Epithelial cell of esophagus (primary cell): ENCODE data around the gene TRIM40.

Source experiments
- DNase-seq: peaks from one replicate; pipeline ENCODE4 v3.0.0; 2010; ENCODE audit warnings: low read depth
- H3K4me3 ChIP-seq: 2 replicates; pipeline ENCODE4 v1.5.1; 2011; ENCODE audit warnings: mild to moderate bottlenecking, low read length, control low read depth
- CTCF ChIP-seq: IDR thresholded peaks from 2 replicates; pipeline ENCODE4 v1.5.1; 2011; ENCODE audit warnings: low read depth, mild to moderate bottlenecking, low read length, control low read depth, inconsistent platforms; ENCODE audit not compliant: insufficient read depth; ENCODE audit errors: missing control alignments

Gene TRIM40

GRCh38 chr6:30143780-30144179 lies 7.8 kb downstream of the TRIM40 start:
- no peak for DNase-seq
- H3K4me3 ChIP-seq = no peak overlapping the region
- no peak for TF ChIP-seq CTCF

- TF ChIP-seq CTCF = no peak
- no peak overlapping the region for H3K4me3 ChIP-seq
- DNase-seq = no peak
Measured at GRCh38 chr6:30144811-30145210, 8.9 kb downstream of the TRIM40 start.

- no peak overlapping the region for H3K4me3 ChIP-seq
- no peak for TF ChIP-seq CTCF
- DNase-seq = no peak
Measured at GRCh38 chr6:30145818-30146217, 9.9 kb downstream of the TRIM40 start.

- H3K4me3 ChIP-seq = no peak overlapping the region
- TF ChIP-seq CTCF = no peak
- no peak for DNase-seq
Measured at GRCh38 chr6:30147096-30147495, 11.2 kb downstream of the TRIM40 start.

- H3K4me3 ChIP-seq = no peak overlapping the region
- no peak for TF ChIP-seq CTCF
- DNase-seq = no peak
Measured at GRCh38 chr6:30149234-30149633, 13.3 kb downstream of the TRIM40 start.

- no peak overlapping the region for H3K4me3 ChIP-seq
- TF ChIP-seq CTCF = no peak
- peak; percentile 48 for DNase-seq
Measured at GRCh38 chr6:30149858-30150550, 14.1 kb downstream of the TRIM40 start.
